NCI-H2081 treated with DMSO at 0.1 percent for 48 hours (cell line): ENCODE results near the gene UBA6.
"Not testable (repeated sequence)": the region's sequence is repeated elsewhere in the genome, so short reads cannot be mapped to it uniquely, and the experiment has no call there.

ENCODE experiments used
- DNase-seq: peaks from one replicate; lab custom pipeline; 2025; lab: John Stamatoyannopoulos, UW

UBA6 gene

DNA sequence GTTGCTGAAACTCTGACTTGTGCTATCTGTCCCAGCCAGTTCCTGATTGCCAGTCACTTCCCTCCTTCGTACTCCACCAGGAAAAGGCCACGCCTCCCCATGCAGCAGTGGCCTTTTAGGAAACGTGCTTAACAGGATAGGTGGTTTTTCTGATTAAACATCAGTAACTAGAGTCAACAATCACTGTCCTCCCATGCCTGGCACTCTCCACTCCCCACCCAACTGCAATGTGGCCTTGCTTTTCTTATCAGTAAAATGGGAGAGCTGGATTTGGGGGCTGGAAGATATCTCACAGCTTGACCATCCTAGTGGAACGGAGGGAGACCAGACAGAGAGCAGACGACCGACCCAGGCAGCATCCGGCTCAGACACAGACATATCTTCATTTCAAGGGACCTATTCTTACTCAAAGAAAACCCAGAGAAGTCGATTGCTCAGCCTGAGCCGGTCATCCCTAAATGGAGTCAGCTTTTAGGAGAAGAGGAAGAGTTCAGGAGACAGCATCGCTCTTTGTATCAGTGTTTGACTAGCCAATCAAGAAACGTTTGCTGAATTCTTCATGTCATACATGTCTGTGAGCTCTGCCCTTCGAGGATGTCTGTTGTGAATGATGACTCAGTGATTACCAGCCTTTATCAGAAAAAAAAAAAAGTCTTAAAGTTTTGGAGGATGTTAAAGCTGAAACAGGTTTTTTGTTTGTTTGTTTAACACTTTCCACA lies 12.7 kb upstream of the UBA6 start:
- no peak for DNase-seq

DNA sequence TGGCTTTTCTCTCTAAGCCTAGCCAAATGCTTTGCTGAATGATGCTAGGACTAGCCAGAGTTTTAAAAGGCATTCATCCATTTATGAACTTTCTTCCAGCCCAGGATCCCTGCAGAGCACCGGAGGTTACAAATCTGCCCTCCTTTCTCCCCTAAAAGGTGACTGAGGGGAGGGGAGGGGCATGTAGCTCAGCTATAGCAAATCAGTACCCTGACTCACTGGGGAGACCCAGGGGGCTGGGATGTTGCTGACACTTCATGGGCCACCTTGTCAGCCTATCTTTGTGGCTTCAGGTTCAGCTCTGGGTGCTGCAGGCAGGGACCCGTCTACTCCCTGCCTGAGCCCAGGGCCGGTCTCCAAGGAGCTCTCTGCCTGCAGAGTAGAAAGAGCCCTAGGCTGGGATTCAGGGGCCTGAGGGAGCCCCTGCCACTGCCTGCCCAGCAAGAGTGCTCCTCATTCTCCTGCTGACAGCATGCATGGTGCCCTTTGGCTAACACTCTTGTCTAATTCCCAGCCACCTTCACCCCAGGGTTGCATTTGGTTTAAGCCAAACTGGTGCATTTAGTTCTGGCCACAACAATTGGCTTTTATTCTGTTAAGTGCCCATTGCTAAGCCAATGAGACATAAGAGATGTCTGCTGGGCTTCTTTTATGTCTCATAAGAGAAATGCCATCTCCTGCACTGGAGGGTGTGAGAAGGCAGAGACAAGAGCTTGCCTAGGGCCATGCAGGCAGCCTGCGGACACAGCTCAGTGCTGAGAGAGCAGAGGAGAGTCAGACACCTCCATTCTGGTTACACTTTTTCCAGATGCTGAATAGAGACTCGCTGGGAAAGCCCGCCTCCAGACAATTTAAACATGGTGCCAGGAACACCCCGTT lies 11.9 kb upstream of the UBA6 start:
- DNase-seq, result no peak

DNA sequence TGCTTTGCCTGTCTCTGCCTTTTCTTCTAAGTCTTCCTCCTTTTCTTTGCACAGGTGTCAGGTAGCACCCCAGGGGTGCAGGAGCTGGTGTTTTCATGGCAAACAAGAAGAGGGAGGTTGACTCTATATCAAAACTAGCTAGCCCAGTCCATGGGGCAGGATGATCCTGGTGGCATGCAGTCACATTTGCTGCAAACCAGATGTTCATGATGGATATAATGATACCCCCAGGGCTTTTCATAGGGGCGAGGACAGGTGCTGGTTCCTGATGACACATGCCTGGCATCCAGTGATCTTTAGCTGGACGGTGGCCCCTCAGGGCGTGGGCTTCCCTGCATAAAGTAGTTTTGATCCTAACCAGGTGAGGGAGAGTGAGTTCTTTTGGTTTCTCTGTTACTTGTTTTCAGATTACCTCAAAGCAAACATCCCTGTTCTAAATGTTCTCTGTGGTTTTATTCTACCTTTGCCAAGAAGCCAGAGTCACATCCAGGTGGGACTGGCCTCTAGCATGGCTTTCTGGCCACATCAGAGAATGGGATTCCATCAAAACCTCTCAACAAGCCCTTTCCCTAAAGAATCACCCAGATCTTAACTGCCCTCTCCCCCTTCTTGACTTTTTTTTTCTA lies 11.2 kb upstream of the UBA6 start:
- no peak for DNase-seq

DNA sequence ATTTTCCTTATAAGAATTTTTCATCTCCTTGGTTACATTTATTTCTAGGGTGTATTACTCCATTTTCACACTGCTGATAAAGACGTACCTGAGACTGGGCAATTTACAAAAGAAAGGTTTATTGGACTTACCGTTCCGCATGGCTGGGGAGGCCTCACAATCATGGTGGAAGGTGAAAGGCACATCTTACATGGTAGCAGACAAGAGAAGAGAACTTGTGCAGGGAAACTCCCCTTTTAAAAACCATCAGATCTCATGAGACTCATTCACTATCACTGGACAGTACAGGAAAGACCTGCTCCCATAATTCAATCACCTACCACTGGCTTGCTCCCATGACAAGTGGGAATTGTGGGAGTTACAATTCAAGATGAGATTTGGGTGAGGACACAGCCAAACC lies 5.7 kb upstream of the UBA6 start:
- DNase-seq, result not testable (repeated sequence)

DNA sequence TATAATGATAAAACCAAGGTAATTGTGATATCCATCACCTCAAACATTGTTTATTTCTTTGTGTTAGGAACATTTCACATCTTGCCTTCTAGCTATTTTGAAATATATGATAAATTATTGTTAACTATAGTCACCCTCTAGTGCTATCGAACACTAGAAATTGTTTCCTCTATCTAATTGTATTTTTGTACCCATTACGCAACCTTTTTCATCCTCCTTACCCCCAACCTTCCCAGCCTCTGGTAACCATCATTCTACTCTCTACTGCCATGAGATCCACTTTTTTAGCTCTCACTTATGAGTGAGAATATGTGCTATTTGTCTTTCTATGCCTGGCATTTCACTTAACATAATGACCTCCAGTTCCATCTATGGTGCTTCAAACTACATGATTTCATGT lies 3.9 kb upstream of the UBA6 start:
- no peak for DNase-seq

- no peak for DNase-seq
These were observed 1.2 kb upstream of the UBA6 start for GRCh38 chr4:67702166-67702565.

GRCh38 chr4:67701517-67701850 lies 529 bp upstream of the UBA6 start:
- no peak for DNase-seq

GRCh38 chr4:67700116-67700737 lies 728 bp downstream of the UBA6 start:
- no peak for DNase-seq

- DNase-seq, result no peak
These were observed 1.4 kb downstream of the UBA6 start for GRCh38 chr4:67699603-67700002.

DNA sequence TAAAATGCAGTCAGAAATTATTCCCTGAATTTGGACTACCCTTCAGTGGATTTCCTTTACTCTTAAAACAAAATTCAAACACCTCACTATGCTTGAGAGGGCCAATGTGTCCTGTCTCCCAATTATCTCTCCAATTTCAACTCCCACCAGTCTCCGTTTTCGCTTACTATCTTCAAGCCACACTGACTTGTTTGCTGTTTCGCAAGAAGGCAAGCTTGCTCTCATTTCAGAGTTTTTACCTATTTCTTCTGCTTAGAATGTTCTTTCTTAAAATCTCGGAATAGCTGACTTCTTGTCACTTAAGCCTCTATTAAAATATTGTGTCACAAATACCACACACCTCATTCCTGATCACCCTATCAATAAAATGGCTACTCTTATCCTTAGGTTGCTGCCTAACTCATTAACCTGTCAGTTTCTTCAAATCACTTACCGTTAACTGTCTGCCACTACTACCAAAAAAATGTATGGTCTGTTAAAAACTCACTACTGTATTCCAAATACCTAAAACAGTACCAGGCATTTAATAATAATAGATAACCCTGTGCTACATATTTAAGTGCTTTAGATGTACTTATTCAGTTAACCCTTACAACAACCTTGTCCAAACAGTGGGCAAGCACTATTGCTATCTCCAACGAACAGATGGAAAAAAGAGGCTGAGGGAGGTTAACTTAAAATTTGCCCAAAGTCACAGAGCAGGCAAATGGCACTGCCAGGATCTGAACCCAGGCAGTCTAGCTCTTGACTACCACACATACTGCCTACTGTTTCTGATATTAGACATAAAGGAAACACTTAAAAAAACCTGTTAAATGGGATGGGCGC lies 2.9 kb downstream of the UBA6 start:
- no peak for DNase-seq

- no peak for DNase-seq
These were observed 4.9 kb downstream of the UBA6 start for GRCh38 chr4:67696061-67696460.

DNA sequence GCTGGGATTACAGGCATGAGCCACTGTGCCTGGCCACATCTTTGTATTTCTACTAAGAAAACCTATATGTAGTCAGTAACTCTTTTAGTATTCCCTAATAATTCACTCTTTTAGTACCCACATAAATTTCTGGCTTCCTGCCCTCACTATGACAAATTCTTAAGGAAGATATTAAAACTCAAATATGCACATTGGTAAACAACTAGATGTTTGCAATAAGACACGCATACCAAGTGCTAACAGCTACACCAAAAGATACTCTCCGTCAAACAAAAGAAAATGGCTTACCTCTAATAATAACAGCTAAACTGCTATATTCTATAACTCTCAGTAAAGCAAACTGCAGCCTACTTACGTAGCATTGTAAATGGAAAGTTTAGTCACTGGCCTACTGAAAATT lies 6.3 kb downstream of the UBA6 start:
- no peak for DNase-seq

- DNase-seq, result no peak
These were observed 9.6 kb downstream of the UBA6 start for GRCh38 chr4:67691328-67691727.

DNA sequence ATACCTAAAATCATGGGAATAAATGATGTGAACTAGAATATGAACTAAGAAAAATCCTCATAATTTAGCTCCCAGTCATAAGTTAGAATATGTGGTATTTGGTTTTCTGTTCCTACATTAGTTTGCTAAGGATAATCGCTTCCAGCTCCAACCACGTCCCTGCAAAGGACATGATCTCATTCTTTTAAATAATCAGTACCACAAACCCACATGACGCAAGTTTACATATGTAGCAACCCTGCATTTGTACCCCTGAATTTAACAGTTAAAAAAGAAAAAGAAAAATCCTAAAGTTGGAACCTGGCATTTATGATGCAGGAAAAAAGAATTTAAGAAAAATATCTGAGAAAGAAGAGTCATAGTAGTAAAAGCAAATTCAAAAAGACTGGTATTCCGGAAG lies 13.3 kb downstream of the UBA6 start:
- no peak for DNase-seq

DNA sequence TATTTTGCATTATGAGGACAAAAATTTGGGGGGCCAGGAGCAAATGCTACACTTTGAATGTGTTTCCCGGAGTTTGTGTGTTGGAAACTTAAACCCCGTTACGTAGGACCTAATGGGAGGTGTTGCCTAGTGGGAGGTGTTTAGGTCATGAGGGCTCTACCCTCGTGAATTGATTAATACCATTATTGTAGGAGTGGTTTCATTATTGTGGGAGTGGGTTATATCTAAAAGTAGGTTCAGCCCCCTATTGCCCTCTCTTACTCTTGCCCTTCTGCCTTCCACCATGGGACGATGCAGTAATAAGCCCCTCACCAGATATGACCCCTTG lies 15.5 kb downstream of the UBA6 start:
- no peak for DNase-seq

- DNase-seq, result no peak
These were observed 16.0 kb downstream of the UBA6 start for GRCh38 chr4:67684839-67685531.

DNA sequence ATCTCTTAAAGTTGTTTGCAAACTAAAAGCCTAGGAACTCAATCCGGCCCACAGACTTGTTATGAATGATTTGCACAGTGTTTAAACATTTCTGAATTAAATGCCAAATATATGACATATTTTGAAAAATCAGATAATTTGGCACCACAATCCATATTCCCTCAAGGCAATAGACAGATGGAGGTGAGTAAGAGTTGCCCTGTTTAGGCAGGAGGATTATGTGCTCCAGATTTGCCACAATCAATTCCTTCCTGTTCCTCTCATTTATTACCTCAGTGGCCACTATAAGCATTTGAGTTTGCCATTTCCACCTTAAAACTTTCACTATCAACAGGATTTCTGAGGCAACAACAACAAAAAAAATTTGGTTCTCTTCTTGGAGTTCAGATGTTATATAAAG lies 18.7 kb downstream of the UBA6 start:
- DNase-seq, result no peak

DNA sequence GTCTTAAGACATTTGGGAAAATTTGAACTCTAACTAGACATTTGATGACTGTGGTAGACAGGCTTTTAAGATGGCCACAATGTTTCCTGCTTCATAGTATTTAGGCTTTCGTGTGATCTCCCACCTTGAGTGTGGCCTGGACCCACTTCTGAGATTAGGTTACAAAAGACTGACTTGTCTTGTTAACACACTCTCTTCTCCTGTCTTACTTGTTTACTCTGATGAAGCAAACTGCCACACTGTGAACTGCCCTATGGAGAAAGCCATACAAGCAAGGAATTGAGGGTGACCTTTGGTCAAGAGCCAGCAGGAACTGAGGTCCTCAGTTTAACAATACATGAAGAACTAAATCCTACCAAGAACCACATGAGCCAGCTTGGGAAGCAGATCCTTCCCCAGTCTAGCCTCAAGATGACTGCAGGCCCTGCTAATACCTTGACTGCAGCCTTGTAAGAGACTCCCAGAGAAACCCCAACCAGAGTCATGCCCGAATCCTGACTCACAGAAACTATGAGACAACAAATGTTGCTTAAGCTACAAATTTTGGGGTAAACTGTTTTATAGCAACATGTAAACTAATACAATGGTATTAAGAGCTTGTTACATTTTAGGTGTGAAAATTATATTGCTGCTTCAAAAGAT lies 20.3 kb downstream of the UBA6 start:
- no peak for DNase-seq

GRCh38 chr4:67678612-67679011 lies 22.3 kb downstream of the UBA6 start:
- DNase-seq, result no peak

- no peak for DNase-seq
These were observed 26.9 kb downstream of the UBA6 start for GRCh38 chr4:67674098-67674497.

- DNase-seq, result no peak
These were observed 32.6 kb downstream of the UBA6 start for GRCh38 chr4:67668315-67668714.
